Panc1 (cell line): ENCODE results near the gene YES1. TPM values are rescaled to one million over a fixed set of nuclear protein-coding genes. Genes with fewer than 3 reads are reported as not detected.

Experiments
- ATAC-seq: fragments of 200-7000 bp; cut with Tn5 transposase; 2 replicates; pipeline ENCODE4 v1.9.1; 2020; ENCODE audit warnings: mild to moderate bottlenecking, moderate library complexity
- BruUV-seq: library from RNA; stranded (reverse); fragments of 400-500 nt; replicated peaks from 2 replicates; lab custom pipeline; 2021; lab: Mats Ljungman, UMichigan
- CTCF ChIA-PET: fragments of 300-600 bp; sonication (Branson Sonifier 250); formaldehyde crosslinking; loops from one replicate; lab custom pipeline; 2022; ENCODE audit warnings: antibody characterized with exemption; lab: Charles Lee
- POLR2A ChIA-PET: fragments of 300-600 bp; sonication (Branson Sonifier 250); formaldehyde crosslinking; loops from one replicate; lab custom pipeline; 2022; ENCODE audit warnings: antibody characterized with exemption; lab: Charles Lee
- DNase-seq: peaks from one replicate; pipeline ENCODE4 v3.0.0-alpha.2; 2010; ENCODE audit warnings: low read depth, low spot score
- H3K27ac ChIP-seq: 2 replicates; pipeline ENCODE4 v1.5.1; 2011; ENCODE audit warnings: mild to moderate bottlenecking, low read length, inconsistent platforms
- H3K27me3 ChIP-seq: fragments of 200-500 bp; sonication (Bioruptor generic); 2 replicates; pipeline ENCODE4 v1.6.0; 2014; ENCODE audit warnings: low read length, inconsistent platforms; ENCODE audit not compliant: control insufficient read depth, insufficient read depth
- H3K36me3 ChIP-seq: fragments of 200-500 bp; sonication (Bioruptor generic); 2 replicates; pipeline ENCODE4 v1.5.1; 2014; ENCODE audit warnings: inconsistent platforms, mild to moderate bottlenecking, low read length, moderate library complexity; ENCODE audit not compliant: control insufficient read depth, insufficient read depth
- H3K4me1 ChIP-seq: 2 replicates; pipeline ENCODE4 v1.5.1; 2011; ENCODE audit warnings: inconsistent platforms, mild to moderate bottlenecking, low read length, moderate library complexity; ENCODE audit not compliant: control insufficient read depth, insufficient read depth
- H3K4me3 ChIP-seq, 2 experiments: 2 replicates each; pipeline ENCODE4 v1.5.1; 2011 to 2012; ENCODE audit warnings: low read depth in 2 of 2, low read length in 2 of 2, mild to moderate bottlenecking in 2 of 2, inconsistent platforms in 1 of 2, moderate library complexity in 1 of 2
- H3K9me3 ChIP-seq: fragments of 200-500 bp; sonication (Bioruptor generic); 2 replicates; pipeline ENCODE4 v1.5.1; 2014; ENCODE audit warnings: low read depth, mild to moderate bottlenecking, inconsistent platforms, low read length, moderate library complexity; ENCODE audit not compliant: control insufficient read depth, insufficient read depth
- CTCF ChIP-seq: fragments of 450-650 bp; IDR thresholded peaks from 2 replicates; pipeline ENCODE4 v1.5.1; 2017; ENCODE audit warnings: mild to moderate bottlenecking
- POLR2AphosphoS5 ChIP-seq: IDR thresholded peaks from 2 replicates; pipeline ENCODE4 v1.6.1; 2012; ENCODE audit warnings: mild to moderate bottlenecking, low read depth, low read length, moderate library complexity
- REST ChIP-seq, 2 experiments: IDR thresholded peaks; 2 replicates each; pipeline ENCODE4 v1.6.1; 2011 to 2012; ENCODE audit warnings: low read depth in 2 of 2, control low read depth in 1 of 2, low read length in 1 of 2, mild to moderate bottlenecking in 1 of 2, moderate library complexity in 1 of 2; ENCODE audit not compliant: insufficient read depth in 1 of 2
- SIN3A ChIP-seq: IDR thresholded peaks from 2 replicates; pipeline ENCODE4 v1.6.1; 2012; ENCODE audit warnings: low read depth, mild to moderate bottlenecking, low read length, moderate library complexity, borderline replicate concordance; ENCODE audit not compliant: insufficient read depth
- TCF7L2 ChIP-seq: IDR thresholded peaks from 2 replicates; pipeline ENCODE4 v1.6.1; 2011; ENCODE audit warnings: mild to moderate bottlenecking, low read depth, low read length, inconsistent platforms
- in situ Hi-C: cut with HindIII; loops from 2 replicates; pipeline ENCODE4 v1.10.0; 2016; ENCODE audit warnings: low sequenced_read_pairs, low pct_unique_long_range_greater_than_20kb
- intact Hi-C: fragments of 100-400 bp; cut with micrococcal nuclease; formaldehyde crosslinking; loops from one replicate; pipeline ENCODE4 v1.10.0; 2022; ENCODE audit not compliant: unreplicated experiment
- total RNA-seq: library from RNA; stranded (reverse); gene quantifications from one replicate; pipeline ENCODE4 v1.2.1, GENCODE V29; 2021; ENCODE audit not compliant: unreplicated experiment

YES1 gene
- total RNA-seq, 1 experiment from 2014 or later, result 91.6 TPM

GRCh38 chr18:814300-815084, 2.5 kb upstream of the YES1 start:
- Histone ChIP-seq H3K27me3 (no peaks in the 10 kb centered on the region), H3K27ac (peak overlapping the region; percentile 25; the same call in 1 of the 2 replicates), H3K9me3 (no peaks in the 10 kb centered on the region), H3K4me3 (no peak overlapping the region), H3K36me3 (peaks cover 5% of the 10 kb centered on the region; the same call in 1 of the 2 replicates), H3K4me1 (peaks cover 17% of the 10 kb centered on the region)
- in situ Hi-C loops, result no loop called here
- ChIA-PET POLR2A (interaction anchor here (0.7 to 1.0 kb wide), 2 partner anchors 22 to 86 kb away, joined by 4 to 5 read pairs; no protein-coding TSS in a partner anchor), CTCF (no interaction called here)
- intact Hi-C loops, result no loop called here
- TF ChIP-seq POLR2AphosphoS5 (no peak), SIN3A (no peak), CTCF (peak; percentile 51)
- no peak for ATAC-seq
- no peak for DNase-seq
- no TSS peak for BruUV-seq

GRCh38 chr18:813172-814071, 1.4 kb upstream of the YES1 start:
- DNase-seq (no peak), ATAC-seq (no peak)
- ChIA-PET POLR2A (interaction anchor here (0.6 to 0.8 kb wide), 4 partner anchors 12 to 509 kb away, joined by 3 to 4 read pairs (median 4); no protein-coding TSS in a partner anchor), CTCF (no interaction called here)
- no peak for TF ChIP-seq SIN3A
- TF ChIP-seq TCF7L2, result no peak
- TF ChIP-seq POLR2AphosphoS5, result no peak
- TF ChIP-seq CTCF, result no peak
- TF ChIP-seq REST (IDR thresholded peaks at IDR 0.05; ENCODE audit: insufficient read depth in 1 of 2, low read depth in 2 of 2, low read length in 1 of 2), result no peak
- no TSS peak for BruUV-seq
- intact Hi-C loops (no loop called here), in situ Hi-C loops (no loop called here)
- Histone ChIP-seq H3K9me3 (no peaks in the 10 kb centered on the region), H3K36me3 (peaks cover 5% of the 10 kb centered on the region; the same call in 1 of the 2 replicates), H3K27ac (peak overlapping the region; percentile 96), H3K4me3 (peak overlapping the region; percentile 92 to 100), H3K27me3 (no peaks in the 10 kb centered on the region), H3K4me1 (peaks cover 22% of the 10 kb centered on the region)
